MCF 10A (cell line): ENCODE measurements around the gene FPR3. TPM values are rescaled to one million over a fixed set of nuclear protein-coding genes. Genes with fewer than 3 reads are reported as not detected.

Experiments used
- Bru-seq: library from RNA; stranded (reverse); fragments of 400-500 nt; gene quantifications from one replicate; lab custom pipeline; 2021; lab: Mats Ljungman, UMichigan
- BruChase-seq, 2 experiments: library from RNA; stranded (reverse); fragments of 400-500 nt; gene quantifications; one replicate each; lab custom pipeline; 2021; lab: Mats Ljungman, UMichigan
- BruUV-seq: library from RNA; stranded (reverse); fragments of 400-500 nt; replicated peaks from 2 replicates; lab custom pipeline; 2021; lab: Mats Ljungman, UMichigan
- CTCF ChIA-PET: fragments of 300-600 bp; sonication (Branson Sonifier 250); formaldehyde crosslinking; extraction: SDS; loops from one replicate; lab custom pipeline; 2021; ENCODE audit warnings: antibody characterized with exemption, inconsistent platforms; lab: Yijun Ruan, JAX
- POLR2A ChIA-PET: fragments of 300-600, 350-650 bp; sonication (Branson Sonifier 250); formaldehyde crosslinking; extraction: SDS; loops from one replicate; lab custom pipeline; 2020; ENCODE audit warnings: antibody characterized with exemption, inconsistent platforms; lab: Yijun Ruan, JAX
- DNase-seq: peaks from one replicate; pipeline ENCODE4 v3.0.0-alpha.2; 2018; ENCODE audit not compliant: unreplicated experiment
- H3K27ac Mint-ChIP-seq: one replicate; pipeline ENCODE4 v1.8.0; 2022; ENCODE audit warnings: mild to moderate bottlenecking, low read depth, mixed read lengths; ENCODE audit not compliant: unreplicated experiment
- H3K27me3 Mint-ChIP-seq: one replicate; pipeline ENCODE4 v1.8.0; 2022; ENCODE audit warnings: mixed read lengths; ENCODE audit not compliant: insufficient read depth, unreplicated experiment
- H3K36me3 Mint-ChIP-seq: one replicate; pipeline ENCODE4 v1.8.0; 2022; ENCODE audit warnings: mild to moderate bottlenecking, moderate library complexity, mixed read lengths; ENCODE audit not compliant: insufficient read depth, unreplicated experiment
- H3K4me1 Mint-ChIP-seq: one replicate; pipeline ENCODE4 v1.8.0; 2022; ENCODE audit warnings: mixed read lengths; ENCODE audit not compliant: insufficient read depth, unreplicated experiment
- H3K4me3 Mint-ChIP-seq: one replicate; pipeline ENCODE4 v1.8.0; 2022; ENCODE audit warnings: mild to moderate bottlenecking, moderate library complexity, mixed read lengths; ENCODE audit not compliant: unreplicated experiment
- H3K9me3 Mint-ChIP-seq: one replicate; pipeline ENCODE4 v1.8.0; 2022; ENCODE audit warnings: mixed read lengths; ENCODE audit not compliant: unreplicated experiment
- intact Hi-C: fragments of 100-400 bp; cut with micrococcal nuclease; formaldehyde crosslinking; loops from 2 replicates; pipeline ENCODE4 v1.14.1; 2022
- long read RNA-seq: library from polyadenylated mRNA; stranded (forward); transcript quantifications from one replicate; pipeline ENCODE4 v2.0.0, GENCODE V29; 2022
- total RNA-seq: library from RNA; stranded (reverse); gene quantifications from 2 replicates; pipeline ENCODE4 v1.2.3, GENCODE V29; 2022
- TF ChIP-seq, protein P1 (sequence below): fragments of 200-600 bp; IDR thresholded peaks from one replicate; pipeline ENCODE4 v1.8.0; 2022; ENCODE audit warnings: antibody characterized with exemption, mild to moderate bottlenecking; ENCODE audit not compliant: unreplicated experiment

FPR3 gene
- not detected in 2 replicates for total RNA-seq
- not detected for Bru-seq, nascent RNA
- not detected for BruChase-seq, experiment 1, labeled RNA remaining after a 6-hour chase
- not detected for BruChase-seq, experiment 2, labeled RNA remaining after a 2-hour chase
- long read RNA-seq: 0 reads

GRCh38 chr19:51794885-51795490, at the start of gene FPR3:
FPR3 (plus strand) TSS chr19:51795157; CDS start chr19:51823749, 28,592 bp downstream.
- TF ChIP-seq, protein P1, sequence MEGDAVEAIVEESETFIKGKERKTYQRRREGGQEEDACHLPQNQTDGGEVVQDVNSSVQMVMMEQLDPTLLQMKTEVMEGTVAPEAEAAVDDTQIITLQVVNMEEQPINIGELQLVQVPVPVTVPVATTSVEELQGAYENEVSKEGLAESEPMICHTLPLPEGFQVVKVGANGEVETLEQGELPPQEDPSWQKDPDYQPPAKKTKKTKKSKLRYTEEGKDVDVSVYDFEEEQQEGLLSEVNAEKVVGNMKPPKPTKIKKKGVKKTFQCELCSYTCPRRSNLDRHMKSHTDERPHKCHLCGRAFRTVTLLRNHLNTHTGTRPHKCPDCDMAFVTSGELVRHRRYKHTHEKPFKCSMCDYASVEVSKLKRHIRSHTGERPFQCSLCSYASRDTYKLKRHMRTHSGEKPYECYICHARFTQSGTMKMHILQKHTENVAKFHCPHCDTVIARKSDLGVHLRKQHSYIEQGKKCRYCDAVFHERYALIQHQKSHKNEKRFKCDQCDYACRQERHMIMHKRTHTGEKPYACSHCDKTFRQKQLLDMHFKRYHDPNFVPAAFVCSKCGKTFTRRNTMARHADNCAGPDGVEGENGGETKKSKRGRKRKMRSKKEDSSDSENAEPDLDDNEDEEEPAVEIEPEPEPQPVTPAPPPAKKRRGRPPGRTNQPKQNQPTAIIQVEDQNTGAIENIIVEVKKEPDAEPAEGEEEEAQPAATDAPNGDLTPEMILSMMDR: no peak
- no peak for DNase-seq
- CTCF ChIA-PET: interaction anchor here (0.6 to 2.2 kb wide), 3 partner anchors 10 to 17 kb away, joined by 3 to 11 read pairs (median 7); no protein-coding TSS in a partner anchor
- H3K4me3 Mint-ChIP-seq: no peak within 1 kb of the TSS
- intact Hi-C loops: loop anchor here (10.0 kb wide), 1 partner anchor 690 kb away; the partner anchor contains the start of gene CTU1
- no peak within 1 kb of the TSS for H3K27ac Mint-ChIP-seq
- BruUV-seq: no TSS peak
- H3K4me1 Mint-ChIP-seq: peaks cover 13% of the 10 kb centered on the region
- H3K36me3 Mint-ChIP-seq: no peaks in the 10 kb centered on the region
- peaks cover 11% of the 10 kb centered on the region for H3K9me3 Mint-ChIP-seq
- no peaks in the 10 kb centered on the region for H3K27me3 Mint-ChIP-seq
- POLR2A ChIA-PET: no interaction called here

GRCh38 chr19:51746731-51747130, 48.2 kb upstream of the FPR3 start:
- Mint-ChIP-seq H3K27me3 (no peaks in the 10 kb centered on the region), H3K27ac (no peak overlapping the region), H3K4me3 (no peak overlapping the region), H3K9me3 (no peaks in the 10 kb centered on the region), H3K36me3 (peaks cover 56% of the 10 kb centered on the region), H3K4me1 (peaks cover 34% of the 10 kb centered on the region)
- TF ChIP-seq, protein P1: no peak
- intact Hi-C loops: no loop called here
- CTCF ChIA-PET: interaction anchor here (1.8 kb wide), 1 partner anchor 30 kb away, joined by 4 read pairs; no protein-coding TSS in a partner anchor
- no TSS peak for BruUV-seq
- POLR2A ChIA-PET: no interaction called here
- DNase-seq: no peak

GRCh38 chr19:51749979-51750378, 45.0 kb upstream of the FPR3 start:
- Mint-ChIP-seq H3K36me3 (peaks cover 44% of the 10 kb centered on the region), H3K27ac (peak overlapping the region; percentile 96), H3K27me3 (no peaks in the 10 kb centered on the region), H3K4me1 (peaks cover 26% of the 10 kb centered on the region), H3K9me3 (no peaks in the 10 kb centered on the region), H3K4me3 (peak overlapping the region; percentile 84)
- ChIA-PET CTCF (interaction anchor here (3.1 kb wide), 1 partner anchor 27 kb away, joined by 17 read pairs; no protein-coding TSS in a partner anchor), POLR2A (interaction anchor here (3.5 kb wide), 1 partner anchor 23 kb away, joined by 14 read pairs; no protein-coding TSS in a partner anchor)
- peak; percentile 45 for DNase-seq
- intact Hi-C loops: loop anchor here (2.0 kb wide), 1 partner anchor 23 kb away; no protein-coding TSS in a partner anchor
- TF ChIP-seq, protein P1: no peak
- no TSS peak for BruUV-seq
